GM12878 (cell line): ENCODE measurements around the gene RANBP17. TPM values are rescaled to one million over a fixed set of nuclear protein-coding genes. Genes with fewer than 3 reads are reported as not detected.
A peak's percentile ranks its signal among the peaks of the same experiment; 100 is the strongest.

Experiments
- ATAC-seq: fragments of 200-7000 bp; cut with Tn5 transposase; 3 replicates; pipeline ENCODE4 v1.9.1; 2020; ENCODE audit warnings: mild to moderate bottlenecking, moderate library complexity
- BruUV-seq: library from RNA; stranded (reverse); fragments of 400-500 nt; replicated peaks from 2 replicates; lab custom pipeline; 2021; lab: Mats Ljungman, UMichigan
- CTCF ChIA-PET: fragments of 300-600 bp; sonication (Branson Sonifier 250); formaldehyde crosslinking; extraction: SDS; loops from one replicate; lab custom pipeline; 2021; ENCODE audit warnings: inconsistent platforms; lab: Yijun Ruan, JAX
- POLR2A ChIA-PET: fragments of 350-600 bp; formaldehyde crosslinking; extraction: SDS; loops from one replicate; lab custom pipeline; 2021; ENCODE audit warnings: inconsistent platforms; lab: Charles Lee
- RAD21 ChIA-PET: fragments of 300-600 bp; sonication (Branson Sonifier 250); formaldehyde crosslinking; loops from one replicate; lab custom pipeline; 2023; ENCODE audit warnings: antibody characterized with exemption; ENCODE audit not compliant: unreplicated experiment; lab: Charles Lee
- SMC1A ChIA-PET: fragments of 300-600 bp; sonication (Branson Sonifier 250); formaldehyde crosslinking; loops from one replicate; lab custom pipeline; 2023; ENCODE audit not compliant: unreplicated experiment, uncharacterized antibody; lab: Charles Lee
- DNase-seq: peaks from one replicate; pipeline ENCODE4 v3.0.0-alpha.2; 2011; ENCODE audit warnings: low read depth, low spot score
- FAIRE-seq: peaks from 3 replicates; lab custom pipeline; 2011; peaks lifted over from hg19 to GRCh38; lab: Jason Lieb, UNC
- H2AFZ ChIP-seq: 2 replicates; pipeline ENCODE4 v1.6.0; 2011; ENCODE audit warnings: low read depth, low read length, control low read depth; ENCODE audit not compliant: control insufficient read depth
- H3K27ac ChIP-seq: 2 replicates; pipeline ENCODE4 v1.5.1; 2011; ENCODE audit warnings: control low read depth; ENCODE audit not compliant: control insufficient read depth, insufficient read depth
- H3K27me3 ChIP-seq, 2 experiments: replicated peaks in 1 of 2; 2 replicates each; pipeline versions ENCODE4 v1.6.0 to v1.6.1; 2011; ENCODE audit warnings: low read length in 1 of 2; ENCODE audit not compliant: control insufficient read depth in 2 of 2, insufficient read depth in 2 of 2
- H3K36me3 ChIP-seq, 2 experiments: 2 replicates each; pipeline ENCODE4 v1.5.1; 2011; ENCODE audit warnings: low read length in 1 of 2; ENCODE audit not compliant: control insufficient read depth in 2 of 2, insufficient read depth in 2 of 2
- H3K4me1 ChIP-seq: 2 replicates; pipeline ENCODE4 v1.6.1; 2011; ENCODE audit warnings: mild to moderate bottlenecking, low read length, moderate library complexity, mixed read lengths; ENCODE audit not compliant: control insufficient read depth, insufficient read depth
- H3K4me2 ChIP-seq: 2 replicates; pipeline ENCODE4 v1.6.0; 2011; ENCODE audit warnings: control low read depth; ENCODE audit not compliant: control insufficient read depth, insufficient read depth
- H3K4me3 ChIP-seq: fragments of 200-600 bp; sonication (generic); 2 replicates; pipeline ENCODE4 v1.5.1; 2016
- H3K79me2 ChIP-seq: 2 replicates; pipeline ENCODE4 v1.6.0; 2011; ENCODE audit warnings: low read length; ENCODE audit not compliant: control insufficient read depth, insufficient read depth
- H3K9ac ChIP-seq: 2 replicates; pipeline ENCODE4 v1.8.0; 2011; ENCODE audit warnings: low read length, control low read depth, mixed read lengths; ENCODE audit not compliant: control insufficient read depth, insufficient read depth
- H3K9me3 ChIP-seq: replicated peaks from 3 replicates; pipeline ENCODE4 v1.5.1; 2011; ENCODE audit warnings: mild to moderate bottlenecking, low read length; ENCODE audit not compliant: control insufficient read depth, insufficient read depth
- H4K20me1 ChIP-seq: 2 replicates; pipeline ENCODE4 v1.6.0; 2011; ENCODE audit not compliant: control insufficient read depth, insufficient read depth
- CREB1 ChIP-seq: IDR thresholded peaks from 2 replicates; pipeline ENCODE4 v1.6.1; 2012; ENCODE audit warnings: low read depth, mild to moderate bottlenecking, inconsistent platforms
- CREM ChIP-seq: IDR thresholded peaks from 2 replicates; pipeline ENCODE4 v1.6.1; 2014; ENCODE audit warnings: antibody characterized with exemption, low read depth
- MYB ChIP-seq: fragments of 150-350 bp; IDR thresholded peaks from 2 replicates; pipeline ENCODE4 v1.6.1; 2014; ENCODE audit warnings: mild to moderate bottlenecking, low read depth, low read length, borderline replicate concordance
- SUZ12 ChIP-seq: fragments of 200-600 bp; sonication (generic); IDR thresholded peaks from one replicate; pipeline ENCODE4 v1.6.1; 2018; ENCODE audit warnings: antibody characterized with exemption, mild to moderate bottlenecking; ENCODE audit not compliant: unreplicated experiment
- ZNF207 ChIP-seq: fragments of 450-650 bp; IDR thresholded peaks from 2 replicates; pipeline ENCODE4 v1.6.1; 2014; ENCODE audit warnings: antibody characterized with exemption, mild to moderate bottlenecking, borderline replicate concordance
- WGBS: methylation state at CpG from one replicate; pipeline ENCODE4 v1.1.6; 2016; ENCODE audit warnings: low lambda C conversion rate; ENCODE audit not compliant: insufficient replicate concordance, insufficient coverage; ENCODE audit errors: missing lambda C conversion rate; 5-methylcytosine and 5-hydroxymethylcytosine counted together
- in situ Hi-C: fragments of 300-500 bp; cut with MboI; formaldehyde crosslinking; loops from 9 replicates; pipeline ENCODE4 v1.14.3; 2018; ENCODE audit warnings: mixed read lengths
- intact Hi-C: fragments of 100-400 bp; cut with micrococcal nuclease; formaldehyde crosslinking; loops from one replicate; pipeline ENCODE4 v1.14.2; 2022; ENCODE audit not compliant: unreplicated experiment
- polyA plus RNA-seq, 11 experiments: library from polyadenylated mRNA; depleted of rRNA in 4 of 11; unstranded in 6 of 11; stranded (reverse) in 5 of 11; fragments of >200 nt; fragmentation: Nextera tagmentation in 4 of 11; fragmentation: Illumina TruSeq in 1 of 11; extraction: Ambion mirVana in 4 of 11; extraction: Trizol in 1 of 11; gene quantifications; 1 replicate in 1 of 11; 2 replicates in 10 of 11; pipeline versions ENCODE4 v1.2.1 to v1.2.3, GENCODE V29; 2011 to 2016; ENCODE audit warnings: inconsistent platforms in 2 of 11, missing spikeins in 2 of 11, low read depth in 1 of 11
- total RNA-seq, 4 experiments: library from RNA; depleted of rRNA in 3 of 4; stranded (reverse); fragments of >200 nt in 3 of 4; fragmentation: Illumina TruSeq in 1 of 4; extraction: Trizol in 1 of 4; gene quantifications; 2 replicates each; pipeline versions ENCODE4 v1.2.1 to v1.2.3, GENCODE V29; 2013 to 2021
- TF ChIP-seq, protein P1 (sequence below): fragments of 450-650 bp; IDR thresholded peaks from 2 replicates; pipeline ENCODE4 v1.6.1; 2017; ENCODE audit warnings: low read depth, mild to moderate bottlenecking, moderate library complexity

RANBP17 gene
- total and polyA plus RNA-seq, 10 of the 15 experiments (the other 5 are each of a cell fraction or from before 2014, with no cell fraction given): 0.10 TPM; not detected in 9

DNA sequence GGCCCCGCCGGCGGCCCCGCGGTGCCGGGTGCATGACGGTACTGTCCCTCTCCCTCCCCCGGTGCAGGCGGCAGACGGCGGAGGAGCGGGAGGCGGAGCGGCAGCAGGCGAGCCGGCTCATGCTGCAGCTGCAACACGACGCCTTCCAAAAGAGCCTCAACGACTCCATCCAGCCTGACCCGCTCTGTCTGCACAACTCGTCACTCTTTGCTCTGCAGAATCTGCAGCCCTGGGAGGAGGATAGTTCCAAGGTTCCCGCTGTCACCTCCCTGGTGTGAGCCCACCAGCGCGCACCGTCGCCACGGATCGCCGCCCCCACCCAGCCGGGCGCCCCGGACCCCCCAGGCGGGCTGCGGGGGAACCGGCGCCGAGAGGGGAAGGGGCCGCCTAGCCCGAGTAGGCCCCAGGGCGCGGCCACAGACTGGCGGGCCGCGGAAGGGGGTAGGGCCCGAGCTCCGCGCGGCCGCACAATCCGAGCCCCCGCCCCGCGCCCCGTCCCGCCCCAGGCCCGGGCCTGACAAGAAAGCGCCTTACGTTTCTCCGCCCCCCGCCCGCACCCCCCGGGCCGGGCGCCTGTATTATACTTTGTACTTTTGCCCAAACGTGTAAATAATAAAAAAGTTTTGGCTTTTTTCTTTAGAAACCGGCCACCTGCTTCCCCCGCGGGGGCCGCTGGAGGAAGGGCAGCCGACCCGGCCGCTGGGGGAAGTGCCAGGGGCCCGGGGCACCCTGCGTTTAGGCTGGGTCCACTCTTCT, 449.7 kb downstream of the RANBP17 start:
- CTCF ChIA-PET: no interaction called here
- Histone ChIP-seq H4K20me1 (no peaks in the 10 kb centered on the region), H2AFZ (no peak overlapping the region), H3K36me3 (no peaks in the 10 kb centered on the region), H3K9ac (no peak overlapping the region), H3K9me3 (no peaks in the 10 kb centered on the region; the same call in 2 of the 3 replicates), H3K4me2 (no peak overlapping the region), H3K4me1 (no peaks in the 10 kb centered on the region), H3K27ac (no peak overlapping the region), H3K79me2 (no peaks in the 10 kb centered on the region), H3K27me3 (peaks cover 5 to 28% of the 10 kb centered on the region in 2 experiments), H3K4me3 (no peak overlapping the region)
- RAD21 ChIA-PET: no interaction called here
- no peak for TF ChIP-seq MYB
- TF ChIP-seq SUZ12: peak; percentile 8
- ATAC-seq (no peak), DNase-seq (no peak), FAIRE-seq (no peak)
- SMC1A ChIA-PET: no interaction called here
- in situ Hi-C loops: no loop called here
- intact Hi-C loops: no loop called here
- POLR2A ChIA-PET: no interaction called here
- 15% methylated on average over 44 of the region's 74 CpGs for WGBS
- no TSS peak for BruUV-seq

GRCh38 chr5:171312129-171312974, 450.5 kb downstream of the RANBP17 start:
- no peak overlapping the region for H2AFZ ChIP-seq
- no peak overlapping the region for H3K4me2 ChIP-seq
- in situ Hi-C loops: no loop called here
- ATAC-seq (no peak), DNase-seq (no peak), FAIRE-seq (no peak)
- H3K27ac ChIP-seq: no peak overlapping the region
- H3K79me2 ChIP-seq: no peaks in the 10 kb centered on the region
- no peak overlapping the region for H3K9ac ChIP-seq
- no TSS peak for BruUV-seq
- ChIA-PET CTCF (no interaction called here), SMC1A (no interaction called here), RAD21 (no interaction called here), POLR2A (no interaction called here)
- peaks cover 8 to 27% of the 10 kb centered on the region in 2 experiments for H3K27me3 ChIP-seq
- 41% methylated on average over 53 of the region's 74 CpGs for WGBS
- H3K4me1 ChIP-seq: no peaks in the 10 kb centered on the region
- no peak for TF ChIP-seq ZNF207
- TF ChIP-seq, protein P1, sequence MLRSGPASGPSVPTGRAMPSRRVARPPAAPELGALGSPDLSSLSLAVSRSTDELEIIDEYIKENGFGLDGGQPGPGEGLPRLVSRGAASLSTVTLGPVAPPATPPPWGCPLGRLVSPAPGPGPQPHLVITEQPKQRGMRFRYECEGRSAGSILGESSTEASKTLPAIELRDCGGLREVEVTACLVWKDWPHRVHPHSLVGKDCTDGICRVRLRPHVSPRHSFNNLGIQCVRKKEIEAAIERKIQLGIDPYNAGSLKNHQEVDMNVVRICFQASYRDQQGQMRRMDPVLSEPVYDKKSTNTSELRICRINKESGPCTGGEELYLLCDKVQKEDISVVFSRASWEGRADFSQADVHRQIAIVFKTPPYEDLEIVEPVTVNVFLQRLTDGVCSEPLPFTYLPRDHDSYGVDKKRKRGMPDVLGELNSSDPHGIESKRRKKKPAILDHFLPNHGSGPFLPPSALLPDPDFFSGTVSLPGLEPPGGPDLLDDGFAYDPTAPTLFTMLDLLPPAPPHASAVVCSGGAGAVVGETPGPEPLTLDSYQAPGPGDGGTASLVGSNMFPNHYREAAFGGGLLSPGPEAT: no peak
- TF ChIP-seq CREM: peak; percentile 59; the same call in 1 of the 2 replicates
- TF ChIP-seq CREB1: peak; percentile 70; the same call in 1 of the 2 replicates
- intact Hi-C loops: no loop called here
- no peaks in the 10 kb centered on the region; the same call in 2 of the 3 replicates for H3K9me3 ChIP-seq
- H3K36me3 ChIP-seq: no peaks in the 10 kb centered on the region
- H3K4me3 ChIP-seq: no peak overlapping the region
- H4K20me1 ChIP-seq: no peaks in the 10 kb centered on the region
